ENCODE measurements around the gene MACROD2. TPM values are rescaled to one million over a fixed set of nuclear protein-coding genes. Genes with fewer than 3 reads are reported as not detected.
"Not testable (repeated sequence)": the region's sequence is repeated elsewhere in the genome, so short reads cannot be mapped to it uniquely, and the experiment has no call there.

Gene MACROD2
- total and polyA plus RNA-seq, 9 donors, result 3.7 to 25.5 (median 7.8) TPM

DNA sequence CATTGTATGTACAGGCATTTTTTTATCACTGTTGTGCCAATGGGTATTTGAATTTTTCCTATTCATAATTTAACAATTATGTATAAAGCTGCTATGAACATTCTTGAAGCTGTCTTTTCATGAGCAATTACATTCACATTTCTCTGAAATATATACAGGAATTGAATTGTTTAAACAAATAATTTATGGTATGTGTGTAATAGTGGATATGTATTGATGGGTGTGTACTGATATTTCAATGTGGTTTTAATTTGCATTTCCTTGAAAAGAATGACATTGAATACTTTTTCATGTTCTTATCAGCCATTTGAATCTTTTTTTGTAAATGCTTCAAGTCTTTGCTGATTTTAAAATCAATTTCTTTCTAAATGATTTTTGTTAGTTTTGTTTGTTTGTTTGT lies 971.5 kb downstream of the MACROD2 start:
- no peaks in the 10 kb centered on the region for H3K4me1 ChIP-seq (ENCODE audit: insufficient read depth)
- no peaks in the 10 kb centered on the region for H3K27me3 ChIP-seq
- no peaks in the 10 kb centered on the region for H3K9me3 ChIP-seq
- intact Hi-C loops (cut with DNase I), result no loop called here
- H3K36me3 ChIP-seq, result no peaks in the 10 kb centered on the region
- no peak overlapping the region for H3K27ac ChIP-seq
- TF ChIP-seq EP300 (IDR thresholded peaks at IDR 0.05), result no peak
- TF ChIP-seq POLR2A (IDR thresholded peaks at IDR 0.05), result no peak
- TF ChIP-seq, protein P1, sequence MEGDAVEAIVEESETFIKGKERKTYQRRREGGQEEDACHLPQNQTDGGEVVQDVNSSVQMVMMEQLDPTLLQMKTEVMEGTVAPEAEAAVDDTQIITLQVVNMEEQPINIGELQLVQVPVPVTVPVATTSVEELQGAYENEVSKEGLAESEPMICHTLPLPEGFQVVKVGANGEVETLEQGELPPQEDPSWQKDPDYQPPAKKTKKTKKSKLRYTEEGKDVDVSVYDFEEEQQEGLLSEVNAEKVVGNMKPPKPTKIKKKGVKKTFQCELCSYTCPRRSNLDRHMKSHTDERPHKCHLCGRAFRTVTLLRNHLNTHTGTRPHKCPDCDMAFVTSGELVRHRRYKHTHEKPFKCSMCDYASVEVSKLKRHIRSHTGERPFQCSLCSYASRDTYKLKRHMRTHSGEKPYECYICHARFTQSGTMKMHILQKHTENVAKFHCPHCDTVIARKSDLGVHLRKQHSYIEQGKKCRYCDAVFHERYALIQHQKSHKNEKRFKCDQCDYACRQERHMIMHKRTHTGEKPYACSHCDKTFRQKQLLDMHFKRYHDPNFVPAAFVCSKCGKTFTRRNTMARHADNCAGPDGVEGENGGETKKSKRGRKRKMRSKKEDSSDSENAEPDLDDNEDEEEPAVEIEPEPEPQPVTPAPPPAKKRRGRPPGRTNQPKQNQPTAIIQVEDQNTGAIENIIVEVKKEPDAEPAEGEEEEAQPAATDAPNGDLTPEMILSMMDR (IDR thresholded peaks at IDR 0.05), result no peak
- no peak overlapping the region for H3K4me3 ChIP-seq
- no peak for DNase-seq

DNA sequence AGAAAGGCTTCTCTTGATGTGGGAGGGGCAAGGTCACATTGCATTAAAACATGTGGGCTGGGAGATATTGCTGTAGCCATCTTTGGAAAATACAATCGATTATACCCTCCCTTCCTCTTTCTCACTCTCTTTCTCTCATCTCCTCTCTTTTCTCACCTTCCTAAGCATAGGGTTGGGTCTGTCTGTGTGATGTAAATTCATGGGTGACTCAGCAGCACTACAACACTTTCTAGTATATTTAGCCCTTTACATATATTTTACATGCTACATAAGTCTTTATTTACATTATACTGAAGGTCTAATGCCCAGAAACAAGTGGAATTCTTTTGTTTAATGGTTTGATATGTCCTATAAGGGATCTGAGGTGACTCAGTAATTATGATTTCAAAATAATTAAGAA lies 976.9 kb downstream of the MACROD2 start:
- DNase-seq, result no peak
- H3K27ac ChIP-seq, result no peak overlapping the region
- H3K4me3 ChIP-seq, result no peak overlapping the region
- H3K9me3 ChIP-seq, result no peaks in the 10 kb centered on the region
- no peak for TF ChIP-seq EP300 (IDR thresholded peaks at IDR 0.05)
- TF ChIP-seq POLR2A (IDR thresholded peaks at IDR 0.05), result no peak
- TF ChIP-seq, protein P1 (IDR thresholded peaks at IDR 0.05), result no peak
- no peaks in the 10 kb centered on the region for H3K4me1 ChIP-seq (ENCODE audit: insufficient read depth)
- 69 to 79% (median 78%) methylated on average over 1 of the region's 1 CpG for WGBS, 3 donors
- H3K36me3 ChIP-seq, result no peaks in the 10 kb centered on the region
- intact Hi-C loops (cut with DNase I), result no loop called here
- H3K27me3 ChIP-seq, result no peaks in the 10 kb centered on the region

DNA sequence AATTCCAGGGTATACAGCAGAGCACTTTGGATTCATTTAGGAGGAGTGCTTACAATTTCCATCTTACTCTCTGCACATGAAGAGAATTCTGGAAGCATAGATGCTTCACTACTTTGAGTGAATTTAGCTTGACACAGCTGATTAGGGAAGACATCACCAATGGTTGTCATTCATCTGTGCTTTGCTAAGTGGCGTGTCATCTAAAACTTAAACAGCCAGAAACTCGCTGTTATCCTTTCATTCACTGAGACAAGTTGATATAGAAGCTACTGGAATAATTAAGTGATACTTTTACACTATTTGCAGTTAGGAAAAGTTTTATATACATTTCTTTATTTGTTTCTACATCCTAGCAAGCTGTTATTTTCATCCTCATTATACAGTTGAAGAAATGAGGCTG lies 977.4 kb downstream of the MACROD2 start:
- intact Hi-C loops (cut with DNase I), result no loop called here
- no peaks in the 10 kb centered on the region for H3K27me3 ChIP-seq
- H3K4me1 ChIP-seq (ENCODE audit: insufficient read depth), result no peaks in the 10 kb centered on the region
- DNase-seq, result no peak
- 95 to 97% (median 96%) methylated on average over 2 of the region's 2 CpGs for WGBS, 3 donors
- TF ChIP-seq, protein P1 (IDR thresholded peaks at IDR 0.05), result no peak
- TF ChIP-seq POLR2A (IDR thresholded peaks at IDR 0.05), result no peak
- no peak for TF ChIP-seq EP300 (IDR thresholded peaks at IDR 0.05)
- no peak overlapping the region for H3K27ac ChIP-seq
- H3K4me3 ChIP-seq, result no peak overlapping the region
- no peaks in the 10 kb centered on the region for H3K36me3 ChIP-seq
- H3K9me3 ChIP-seq, result no peaks in the 10 kb centered on the region

DNA sequence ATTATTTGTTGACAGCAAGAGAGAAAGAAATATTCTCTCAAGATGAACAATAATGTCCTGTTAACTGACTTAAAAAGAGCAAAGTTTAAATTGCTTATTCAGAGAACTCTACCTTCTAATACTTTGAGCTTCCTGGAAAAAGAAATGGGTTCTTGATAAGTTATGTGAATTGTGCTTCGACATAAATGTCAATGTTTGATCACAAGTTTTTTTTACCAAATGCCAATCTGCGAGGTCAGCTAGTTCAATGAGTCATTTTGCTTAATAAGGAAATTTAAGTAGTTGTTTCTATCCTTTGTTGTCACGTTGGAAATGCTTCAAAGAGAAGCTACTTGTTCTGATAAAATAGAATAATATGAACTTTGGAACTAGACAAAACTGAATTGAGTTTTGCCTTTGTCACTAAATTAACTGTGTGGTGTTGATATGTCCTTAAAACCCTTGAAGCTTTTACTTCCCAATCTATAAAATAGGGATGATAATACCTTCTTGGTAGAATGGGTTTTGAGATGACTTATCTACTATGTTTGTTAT lies 984.2 kb downstream of the MACROD2 start:
- Histone ChIP-seq H3K27ac (no peak overlapping the region), H3K36me3 (no peaks in the 10 kb centered on the region), H3K4me1 (ENCODE audit: insufficient read depth) (no peaks in the 10 kb centered on the region), H3K9me3 (no peaks in the 10 kb centered on the region), H3K4me3 (no peak overlapping the region), H3K27me3 (no peaks in the 10 kb centered on the region)
- 67 to 70% (median 67%) methylated on average over 3 of the region's 3 CpGs for WGBS, 3 donors
- no peak for TF ChIP-seq EP300 (IDR thresholded peaks at IDR 0.05)
- TF ChIP-seq POLR2A (IDR thresholded peaks at IDR 0.05), result no peak
- TF ChIP-seq, protein P1 (IDR thresholded peaks at IDR 0.05), result no peak
- intact Hi-C loops (cut with DNase I), result no loop called here
- no peak for DNase-seq

DNA sequence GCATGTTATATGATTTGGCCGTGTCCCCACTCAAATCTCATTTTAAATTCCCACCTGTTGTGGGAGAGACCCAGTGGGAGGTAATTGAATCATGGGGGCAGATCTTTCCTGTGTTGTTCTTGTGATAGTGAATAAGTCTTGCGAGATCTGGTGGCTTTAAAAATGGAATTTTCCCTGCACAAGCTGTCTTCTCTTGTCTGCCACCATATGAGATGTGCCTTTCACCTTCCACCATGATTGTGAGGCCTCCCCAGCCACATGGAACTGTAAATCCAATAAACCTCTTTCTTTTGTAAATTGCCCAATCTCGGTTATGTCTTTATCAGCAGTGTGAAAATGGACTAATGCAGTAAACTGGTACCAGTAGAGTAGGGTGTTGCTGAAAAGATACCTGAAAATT lies 986.2 kb downstream of the MACROD2 start:
- H3K27ac ChIP-seq; intact Hi-C loops (cut with DNase I); H3K36me3 ChIP-seq; H3K4me1 ChIP-seq (ENCODE audit: insufficient read depth); H3K9me3 ChIP-seq; DNase-seq; H3K4me3 ChIP-seq; H3K27me3 ChIP-seq: not testable (repeated sequence)
- 93 to 94% (median 94%) methylated on average over 3 of the region's 3 CpGs for WGBS, 3 donors

DNA sequence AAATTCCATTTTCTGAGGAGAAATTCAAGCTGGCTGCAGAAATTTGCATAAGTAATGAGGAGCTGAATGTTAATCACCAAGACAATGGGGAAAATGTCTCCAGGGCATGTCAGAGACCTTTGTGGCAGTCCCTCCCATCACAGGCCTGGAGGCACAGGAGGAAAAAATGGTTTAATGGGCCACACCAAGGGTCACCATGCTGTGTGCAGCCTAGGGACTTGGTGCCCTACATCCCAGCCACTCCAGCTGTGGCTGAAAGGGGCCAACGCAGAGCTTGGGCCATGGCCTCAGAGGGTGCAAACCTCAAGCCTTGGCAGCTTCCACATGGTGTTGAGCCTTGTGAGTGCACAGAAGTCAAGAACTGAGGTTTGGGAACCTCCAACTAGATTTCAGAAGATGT lies 987.0 kb downstream of the MACROD2 start:
- H3K4me1 ChIP-seq (ENCODE audit: insufficient read depth); H3K27ac ChIP-seq; DNase-seq; H3K4me3 ChIP-seq; H3K27me3 ChIP-seq; intact Hi-C loops (cut with DNase I); H3K9me3 ChIP-seq; H3K36me3 ChIP-seq: not testable (repeated sequence)
- 91 to 100% (median 100%) methylated on average over 1 of the region's 1 CpG for WGBS, 3 donors

Measured in ovary (tissue), 9 donors.